GM12875 (cell line): ENCODE measurements around the gene TENT5C.

ENCODE experiments used
- H3K4me3 ChIP-seq: one replicate; pipeline ENCODE4 v1.5.1; 2011; ENCODE audit warnings: low read depth, low read length, control low read depth
- CTCF ChIP-seq: IDR thresholded peaks from 2 replicates; pipeline ENCODE4 v1.5.1; 2011; ENCODE audit warnings: low read depth, mild to moderate bottlenecking, control low read depth, inconsistent platforms, low read length, moderate library complexity, borderline replicate concordance; ENCODE audit not compliant: insufficient read depth

The TENT5C gene

GRCh38 chr1:117633423-117633822 is 27.6 kb downstream of the TENT5C start:
- TF ChIP-seq CTCF: no peak
- H3K4me3 ChIP-seq: no peak overlapping the region

GRCh38 chr1:117633936-117634335 is 28.1 kb downstream of the TENT5C start:
- TF ChIP-seq CTCF: no peak
- H3K4me3 ChIP-seq: no peak overlapping the region

- TF ChIP-seq CTCF: no peak
- no peak overlapping the region for H3K4me3 ChIP-seq
These were observed 28.8 kb downstream of the TENT5C start for GRCh38 chr1:117634631-117635030.

- H3K4me3 ChIP-seq: no peak overlapping the region
- TF ChIP-seq CTCF: no peak
These were observed 30.0 kb downstream of the TENT5C start for GRCh38 chr1:117635805-117636204.

GRCh38 chr1:117636637-117637425 is 31.0 kb downstream of the TENT5C start:
- TF ChIP-seq CTCF: no peak
- no peak overlapping the region for H3K4me3 ChIP-seq

- no peak for TF ChIP-seq CTCF
- H3K4me3 ChIP-seq: no peak overlapping the region
These were observed 32.3 kb downstream of the TENT5C start for GRCh38 chr1:117638141-117638540.

GRCh38 chr1:117638759-117639158 is 32.9 kb downstream of the TENT5C start:
- no peak overlapping the region for H3K4me3 ChIP-seq
- no peak for TF ChIP-seq CTCF
